Frontal cortex (tissue), 4 donors: Measurements from ENCODE around the gene AXIN1. TPM values are rescaled to one million over a fixed set of nuclear protein-coding genes. Genes with fewer than 3 reads are reported as not detected.
"Not testable (repeated sequence)": the region's sequence is repeated elsewhere in the genome, so short reads cannot be mapped to it uniquely, and the experiment has no call there.

ENCODE experiments used
- DNase-seq, 2 donors: peaks; one replicate each; pipeline ENCODE4 v3.0.0; 2012; ENCODE audit warnings: low spot score in 2 of 2
- FAIRE-seq: peaks from 2 replicates; lab custom pipeline; 2012; peaks lifted over from hg19 to GRCh38; lab: Jason Lieb, UNC
- total RNA-seq: library from RNA; depleted of rRNA; stranded (reverse); fragments of >200 nt; gene quantifications from one replicate; pipeline ENCODE4 v1.2.3, GENCODE V29; 2014
- donor health status: control.
- donor health status: control.
- donor health status: control.

Gene AXIN1, protein sequence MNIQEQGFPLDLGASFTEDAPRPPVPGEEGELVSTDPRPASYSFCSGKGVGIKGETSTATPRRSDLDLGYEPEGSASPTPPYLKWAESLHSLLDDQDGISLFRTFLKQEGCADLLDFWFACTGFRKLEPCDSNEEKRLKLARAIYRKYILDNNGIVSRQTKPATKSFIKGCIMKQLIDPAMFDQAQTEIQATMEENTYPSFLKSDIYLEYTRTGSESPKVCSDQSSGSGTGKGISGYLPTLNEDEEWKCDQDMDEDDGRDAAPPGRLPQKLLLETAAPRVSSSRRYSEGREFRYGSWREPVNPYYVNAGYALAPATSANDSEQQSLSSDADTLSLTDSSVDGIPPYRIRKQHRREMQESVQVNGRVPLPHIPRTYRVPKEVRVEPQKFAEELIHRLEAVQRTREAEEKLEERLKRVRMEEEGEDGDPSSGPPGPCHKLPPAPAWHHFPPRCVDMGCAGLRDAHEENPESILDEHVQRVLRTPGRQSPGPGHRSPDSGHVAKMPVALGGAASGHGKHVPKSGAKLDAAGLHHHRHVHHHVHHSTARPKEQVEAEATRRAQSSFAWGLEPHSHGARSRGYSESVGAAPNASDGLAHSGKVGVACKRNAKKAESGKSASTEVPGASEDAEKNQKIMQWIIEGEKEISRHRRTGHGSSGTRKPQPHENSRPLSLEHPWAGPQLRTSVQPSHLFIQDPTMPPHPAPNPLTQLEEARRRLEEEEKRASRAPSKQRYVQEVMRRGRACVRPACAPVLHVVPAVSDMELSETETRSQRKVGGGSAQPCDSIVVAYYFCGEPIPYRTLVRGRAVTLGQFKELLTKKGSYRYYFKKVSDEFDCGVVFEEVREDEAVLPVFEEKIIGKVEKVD
- 24.5 TPM for total RNA-seq

DNA sequence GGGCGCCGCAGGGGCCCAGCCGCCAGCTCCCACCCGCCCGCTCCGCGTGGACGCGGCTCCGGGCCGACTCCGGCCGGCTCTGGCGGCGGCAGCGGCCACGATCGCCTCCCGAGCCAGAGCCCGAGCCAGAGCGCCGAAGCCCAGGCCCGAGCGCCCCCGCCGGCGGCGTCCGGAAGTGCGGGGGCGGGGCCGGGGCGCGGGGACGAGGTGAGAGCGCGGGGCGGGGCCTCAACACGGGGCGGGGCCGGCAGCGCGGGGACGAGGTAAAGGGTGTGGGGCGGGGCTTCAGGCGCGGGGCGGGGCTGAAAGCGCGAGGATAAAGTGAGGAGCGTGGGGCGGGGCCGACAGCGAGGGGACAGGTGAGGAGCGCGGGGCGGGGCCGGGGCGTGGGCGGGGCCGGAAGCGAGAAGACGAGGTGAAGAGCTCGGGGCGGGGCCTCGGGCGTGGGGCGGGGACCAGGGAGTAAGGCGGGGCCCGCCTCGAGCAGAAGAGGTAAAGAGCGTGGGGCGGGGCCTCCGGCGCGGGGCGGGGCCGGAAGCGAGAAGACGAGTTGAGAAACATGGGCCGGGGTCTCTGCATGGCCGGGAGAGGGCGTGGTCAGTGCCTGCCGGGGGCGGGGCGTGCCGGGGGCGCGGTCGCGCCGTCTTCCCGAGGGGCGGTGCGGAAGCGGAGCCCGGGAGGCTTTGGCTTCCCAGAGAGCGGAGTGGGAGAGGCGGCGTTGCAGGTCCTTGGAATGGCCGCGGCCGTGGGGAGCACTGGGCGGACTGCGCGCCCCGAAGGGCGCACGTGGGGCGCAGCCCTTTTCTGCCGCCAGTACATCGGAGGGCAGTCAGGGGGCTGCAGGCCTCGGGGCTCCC is at the start of gene AXIN1:
AXIN1 (minus strand) TSS at position 177 of the 857 bp plus-strand sequence. CDS start 5,698 bp downstream, outside the sequence.
- FAIRE-seq (no peak), DNase-seq (peak; percentile 93 to 94)

DNA sequence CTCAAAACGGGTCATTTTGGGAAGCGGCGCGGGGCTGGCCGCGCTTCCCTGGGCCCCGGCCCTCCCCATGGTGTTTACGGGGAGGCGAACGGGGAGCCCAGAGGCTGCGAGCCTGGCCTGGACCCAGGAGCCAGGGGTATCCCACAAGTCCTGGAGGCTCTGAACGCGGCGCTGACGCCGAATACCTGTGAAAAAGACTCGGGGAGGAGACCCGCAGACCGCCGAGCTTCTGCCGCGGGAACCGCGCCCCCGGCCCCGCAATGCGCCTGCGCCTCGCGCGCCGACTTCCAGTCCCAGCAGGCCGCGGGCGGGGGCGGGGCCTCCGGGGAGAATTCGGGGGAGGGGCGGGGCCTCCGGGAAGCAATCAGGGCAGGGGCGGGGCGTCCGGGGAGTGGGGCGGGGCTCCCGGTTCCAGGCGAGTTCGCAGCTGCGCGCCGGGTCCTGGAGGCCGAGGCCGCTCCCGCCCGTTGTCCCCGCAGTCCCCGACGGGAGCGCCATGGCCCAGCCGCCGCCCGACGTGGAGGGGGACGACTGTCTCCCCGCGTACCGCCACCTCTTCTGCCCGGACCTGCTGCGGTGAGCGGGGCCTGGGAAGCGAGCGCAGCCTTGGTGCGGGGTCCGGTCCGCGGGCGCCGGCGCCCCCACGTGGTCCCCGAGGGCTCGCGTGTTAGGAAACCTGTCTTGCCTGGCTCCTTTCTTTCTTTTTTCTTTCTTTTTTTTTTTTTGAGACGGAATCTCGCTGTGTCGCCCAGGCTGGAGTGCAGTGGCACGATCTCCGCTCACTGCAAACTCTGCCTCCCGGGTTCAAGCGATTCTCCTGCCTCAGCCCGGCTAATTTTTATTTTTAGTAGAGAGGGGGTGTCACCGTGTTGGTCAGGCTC is 49.2 kb upstream of the AXIN1 start, which contains the start of gene DECR2:
DECR2 (plus strand) TSS at position 418 of the 881 bp plus-strand sequence; CDS start at position 497, 79 bp downstream.
- FAIRE-seq, result no peak
- peak; percentile 99 to 100 for DNase-seq

DNA sequence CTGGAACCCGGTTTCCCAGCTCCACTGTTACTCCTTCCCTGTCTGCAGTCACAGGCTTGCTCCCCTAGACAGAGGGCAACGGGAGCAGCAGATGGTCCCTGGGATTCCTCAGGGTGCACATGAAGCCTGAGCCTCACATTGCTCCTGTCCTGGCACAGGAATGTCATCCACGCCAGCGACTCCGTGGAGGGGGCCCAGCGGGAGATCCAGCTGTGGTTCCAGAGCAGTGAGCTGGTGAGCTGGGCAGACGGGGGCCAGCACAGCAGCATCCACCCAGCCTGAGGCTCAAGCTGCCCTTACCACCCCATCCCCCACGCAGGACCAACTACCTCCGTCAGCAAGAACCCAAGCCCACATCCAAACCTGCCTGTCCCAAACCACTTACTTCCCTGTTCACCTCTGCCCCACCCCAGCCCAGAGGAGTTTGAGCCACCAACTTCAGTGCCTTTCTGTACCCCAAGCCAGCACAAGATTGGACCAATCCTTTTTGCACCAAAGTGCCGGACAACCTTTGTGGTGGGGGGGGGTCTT is 47.6 kb upstream of the AXIN1 start:
- DNase-seq (no peak), FAIRE-seq (no peak)

DNA sequence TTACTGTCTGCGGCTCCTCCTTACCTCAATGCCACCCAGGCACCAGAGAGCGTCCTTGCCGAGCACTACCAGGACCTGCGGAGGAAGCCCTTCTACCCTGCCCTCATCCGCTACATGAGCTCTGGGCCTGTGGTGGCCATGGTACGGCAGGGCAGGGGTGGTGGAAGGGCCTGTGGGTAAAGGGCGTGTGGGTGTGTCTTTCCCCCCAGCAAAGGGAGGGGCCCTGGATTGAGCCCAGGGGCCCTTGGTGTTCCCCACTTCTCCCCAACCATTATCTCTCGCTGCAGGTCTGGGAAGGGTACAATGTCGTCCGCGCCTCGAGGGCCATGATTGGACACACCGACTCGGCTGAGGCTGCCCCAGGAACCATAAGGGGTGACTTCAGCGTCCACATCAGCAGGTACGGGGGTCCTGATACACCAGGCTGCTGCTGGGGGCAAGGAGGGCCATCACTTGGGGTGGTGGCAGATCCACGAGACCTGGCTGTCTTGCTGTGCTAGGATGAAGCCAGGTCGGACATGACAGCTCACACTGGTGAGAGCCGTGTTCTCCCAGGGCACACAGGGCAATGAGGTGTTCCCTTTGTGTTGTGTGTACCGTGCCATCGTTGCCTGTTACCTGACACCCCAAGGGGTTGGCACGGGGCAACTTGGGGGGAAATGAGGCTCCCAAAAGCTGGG is 47.0 kb upstream of the AXIN1 start:
- no peak for DNase-seq
- no peak for FAIRE-seq

DNA sequence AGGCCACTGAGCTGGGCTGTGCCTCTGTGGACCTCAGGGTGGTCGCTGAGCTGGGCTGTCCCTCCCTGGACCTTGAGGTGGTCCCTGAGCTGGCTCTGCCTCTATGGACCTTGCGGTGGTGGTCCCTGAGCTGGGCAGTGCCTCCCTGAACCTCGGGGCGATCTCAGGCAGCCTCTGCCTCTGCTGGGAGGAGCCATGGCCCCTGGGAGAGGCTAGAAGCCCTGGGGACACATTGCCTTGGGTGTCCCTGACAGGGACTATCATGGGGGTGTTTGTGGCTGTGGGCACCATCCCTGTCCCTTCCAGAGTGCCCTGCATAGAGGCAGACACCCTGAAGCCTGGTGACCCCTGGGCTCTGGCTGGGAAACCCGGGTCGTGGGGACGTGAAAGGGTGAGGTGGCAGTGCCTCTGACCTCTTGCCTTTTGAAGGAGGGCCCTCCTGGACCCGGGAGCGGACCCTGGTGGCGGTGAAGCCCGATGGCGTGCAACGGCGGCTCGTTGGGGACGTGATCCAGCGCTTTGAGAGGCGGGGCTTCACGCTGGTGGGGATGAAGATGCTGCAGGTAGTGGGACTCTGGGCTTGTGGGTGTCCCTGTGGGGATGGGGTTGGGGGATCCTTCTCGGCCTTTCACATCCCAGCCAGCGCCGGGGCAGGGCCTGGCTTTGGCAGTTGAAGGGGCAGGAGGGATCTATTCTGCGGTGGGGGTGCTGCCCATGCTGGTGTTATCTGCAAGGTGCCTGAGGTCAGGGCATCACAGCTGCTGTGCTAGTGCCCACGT is 46.2 kb upstream of the AXIN1 start:
- FAIRE-seq (no peak), DNase-seq (no peak)

DNA sequence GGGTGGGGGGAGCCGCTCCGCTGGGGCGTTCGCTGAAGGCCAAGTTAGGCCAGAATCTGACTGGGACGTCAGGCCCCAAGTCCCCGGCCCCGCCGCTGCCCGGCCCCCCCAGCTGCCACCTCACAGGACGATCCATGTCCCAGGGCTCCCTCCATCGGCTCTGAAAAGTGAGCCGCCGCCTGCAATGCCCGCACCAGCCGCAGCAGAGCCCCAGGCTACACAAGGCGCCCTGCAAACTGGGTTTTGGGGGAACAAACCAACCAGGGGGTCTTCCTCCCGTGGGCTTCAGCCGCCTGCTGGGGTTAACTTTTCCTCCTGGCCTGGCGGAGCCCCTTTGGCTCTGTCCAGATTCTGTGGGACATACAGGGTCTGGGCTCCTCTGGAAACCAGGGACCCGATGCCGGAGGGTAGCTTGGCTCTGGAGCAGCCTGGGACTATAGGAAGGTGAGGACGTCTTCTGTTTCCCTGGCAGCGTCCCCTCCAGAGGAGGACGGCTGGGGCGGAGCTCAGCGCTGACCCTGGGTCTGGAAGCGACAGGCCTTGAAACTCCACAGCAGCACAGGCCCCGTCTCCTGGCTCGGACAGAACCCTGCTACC is 45.3 kb upstream of the AXIN1 start:
- DNase-seq (peak; percentile 72 to 79), FAIRE-seq (no peak)

DNA sequence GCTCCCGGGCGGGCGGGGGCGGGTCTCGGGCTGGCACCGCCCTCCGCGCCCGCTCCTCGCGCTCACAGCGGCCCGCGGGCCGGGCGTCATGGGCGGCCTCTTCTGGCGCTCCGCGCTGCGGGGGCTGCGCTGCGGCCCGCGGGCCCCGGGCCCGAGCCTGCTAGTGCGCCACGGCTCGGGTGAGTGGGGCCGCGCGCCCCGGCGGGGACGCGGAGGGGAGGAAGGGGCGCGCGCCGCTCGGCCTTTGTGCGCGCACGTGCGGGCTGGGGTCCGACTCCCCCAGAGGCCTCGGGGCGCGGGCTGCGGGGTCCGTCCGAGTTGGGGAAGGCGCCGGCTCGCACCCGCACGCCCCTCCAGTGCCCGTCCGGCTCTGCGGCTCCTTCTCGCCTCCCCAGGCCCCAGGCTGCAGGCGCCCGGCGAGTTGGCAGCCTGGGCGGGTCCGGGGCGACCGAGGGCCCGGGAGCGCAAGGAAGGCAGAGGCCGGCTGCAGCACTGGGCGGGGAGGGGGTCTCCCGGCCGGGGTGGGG is 44.7 kb upstream of the AXIN1 start, which contains the start of gene NME4:
NME4 (plus strand) TSS at position 65 of the 527 bp plus-strand sequence; CDS start at position 89, 24 bp downstream.
- DNase-seq (peak; percentile 66 to 71), FAIRE-seq (no peak)

DNA sequence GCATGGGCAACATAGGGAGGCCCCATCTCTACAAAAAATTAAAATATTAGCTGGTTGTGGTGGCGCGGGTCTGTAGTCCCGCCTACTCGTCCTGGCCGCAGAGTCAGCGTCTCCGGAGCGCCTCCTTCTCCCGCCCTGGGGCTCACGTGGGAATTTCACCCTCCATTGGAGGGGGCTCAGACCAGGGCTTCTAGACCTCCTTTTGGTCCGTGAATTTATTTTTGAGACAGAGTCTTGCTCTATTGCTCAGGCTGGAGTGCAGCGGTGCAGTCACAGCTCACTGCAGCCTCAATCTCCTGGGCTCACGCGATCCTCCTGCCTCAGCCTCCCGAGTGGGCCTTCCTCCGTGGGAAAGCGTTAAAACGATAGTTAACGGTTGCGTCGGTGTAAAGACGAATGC is 44.1 kb upstream of the AXIN1 start:
- no peak for FAIRE-seq
- peak in 1 of 2 donors; percentile 70 for DNase-seq

DNA sequence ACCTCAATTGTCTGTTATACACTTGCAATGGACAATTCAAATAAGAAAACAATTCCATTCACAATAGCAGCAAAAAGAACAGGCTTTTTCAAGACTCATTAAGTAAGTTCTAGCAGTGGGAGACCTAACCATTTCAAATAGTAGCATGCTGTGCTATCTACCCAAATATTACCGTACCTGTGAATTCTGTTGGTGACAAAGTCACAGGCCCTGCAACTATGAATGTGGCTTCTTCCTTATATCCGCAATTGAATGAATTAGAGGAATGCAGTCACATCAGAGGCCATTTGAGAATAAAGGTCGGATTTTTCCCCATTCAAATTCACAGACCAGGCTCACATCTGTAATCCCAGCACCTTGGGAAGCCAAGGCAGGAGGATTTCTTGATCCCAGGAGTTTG is 43.7 kb upstream of the AXIN1 start:
- FAIRE-seq, result no peak
- DNase-seq, result no peak

DNA sequence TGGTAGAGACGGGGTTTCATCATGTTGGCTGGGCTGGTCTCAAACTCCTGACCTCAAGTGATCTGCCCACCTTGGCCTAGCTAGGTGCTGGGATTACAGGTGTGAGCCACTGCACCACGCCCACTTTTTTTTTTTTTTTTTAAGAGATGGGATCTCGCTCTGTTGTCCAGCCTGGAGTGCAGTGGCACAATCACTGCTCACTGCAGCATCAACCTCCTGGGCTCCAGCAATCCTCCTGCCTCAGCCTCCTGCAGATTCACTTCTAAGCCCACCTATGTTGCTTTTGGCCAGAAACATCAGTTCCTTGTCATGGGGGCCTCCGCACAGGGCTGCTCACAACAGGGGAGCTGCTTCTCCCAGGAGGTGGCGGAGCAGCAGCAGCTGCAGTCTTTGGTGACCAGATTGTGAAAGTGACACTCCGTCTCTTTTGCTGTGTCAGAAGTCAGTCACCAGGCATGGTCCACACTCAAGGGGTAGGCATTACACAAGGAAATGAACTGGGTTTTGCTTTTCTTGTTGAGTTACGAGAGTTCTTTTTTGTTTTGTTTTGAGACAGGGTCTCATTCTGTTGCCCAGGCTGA is 40.0 kb upstream of the AXIN1 start:
- no peak for DNase-seq
- FAIRE-seq, result no peak

DNA sequence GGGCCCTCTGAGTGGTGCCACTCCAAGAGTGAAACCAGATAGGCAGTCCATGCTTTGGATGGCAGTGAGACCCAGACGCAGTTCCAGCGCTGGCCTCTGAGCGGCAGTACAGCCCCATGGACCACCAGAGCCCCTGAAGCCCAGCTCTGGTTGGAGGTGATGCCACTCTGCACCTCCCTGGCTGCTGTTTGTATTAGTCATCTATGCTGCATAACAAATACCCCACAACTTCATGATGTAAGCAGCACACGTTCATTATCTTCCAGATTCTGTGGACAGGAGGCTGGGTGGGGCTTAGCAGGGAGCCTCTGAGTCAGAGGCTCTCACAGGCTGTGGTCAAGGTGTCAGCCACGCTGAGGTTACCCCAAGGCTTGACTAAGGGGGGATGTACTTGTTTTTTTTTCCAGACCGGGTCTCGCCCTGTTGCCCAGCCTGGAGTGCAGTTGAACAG is 39.4 kb upstream of the AXIN1 start:
- peak in 1 of 2 donors; percentile 61 for DNase-seq
- no peak for FAIRE-seq

DNA sequence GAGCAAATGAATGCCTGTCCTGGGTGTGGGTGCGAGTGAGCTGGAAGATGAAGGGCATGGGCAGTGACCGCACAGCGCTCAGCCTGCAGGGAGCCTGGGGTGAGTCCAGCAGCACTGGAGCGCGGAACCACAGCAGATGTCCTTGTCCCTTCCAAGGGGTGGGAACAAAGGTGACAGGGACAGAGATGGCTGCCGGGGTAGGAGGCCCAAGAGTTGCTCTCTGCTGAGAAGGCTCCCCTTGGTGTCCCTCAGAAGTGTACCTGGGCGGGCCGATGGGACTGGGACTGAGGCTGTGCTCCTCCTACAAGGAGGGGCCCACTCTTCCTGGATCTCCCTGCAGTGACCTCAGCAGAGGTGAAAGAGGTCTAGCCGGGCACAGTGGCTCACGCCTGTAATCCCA is 36.8 kb upstream of the AXIN1 start:
- DNase-seq (no peak), FAIRE-seq (no peak)

DNA sequence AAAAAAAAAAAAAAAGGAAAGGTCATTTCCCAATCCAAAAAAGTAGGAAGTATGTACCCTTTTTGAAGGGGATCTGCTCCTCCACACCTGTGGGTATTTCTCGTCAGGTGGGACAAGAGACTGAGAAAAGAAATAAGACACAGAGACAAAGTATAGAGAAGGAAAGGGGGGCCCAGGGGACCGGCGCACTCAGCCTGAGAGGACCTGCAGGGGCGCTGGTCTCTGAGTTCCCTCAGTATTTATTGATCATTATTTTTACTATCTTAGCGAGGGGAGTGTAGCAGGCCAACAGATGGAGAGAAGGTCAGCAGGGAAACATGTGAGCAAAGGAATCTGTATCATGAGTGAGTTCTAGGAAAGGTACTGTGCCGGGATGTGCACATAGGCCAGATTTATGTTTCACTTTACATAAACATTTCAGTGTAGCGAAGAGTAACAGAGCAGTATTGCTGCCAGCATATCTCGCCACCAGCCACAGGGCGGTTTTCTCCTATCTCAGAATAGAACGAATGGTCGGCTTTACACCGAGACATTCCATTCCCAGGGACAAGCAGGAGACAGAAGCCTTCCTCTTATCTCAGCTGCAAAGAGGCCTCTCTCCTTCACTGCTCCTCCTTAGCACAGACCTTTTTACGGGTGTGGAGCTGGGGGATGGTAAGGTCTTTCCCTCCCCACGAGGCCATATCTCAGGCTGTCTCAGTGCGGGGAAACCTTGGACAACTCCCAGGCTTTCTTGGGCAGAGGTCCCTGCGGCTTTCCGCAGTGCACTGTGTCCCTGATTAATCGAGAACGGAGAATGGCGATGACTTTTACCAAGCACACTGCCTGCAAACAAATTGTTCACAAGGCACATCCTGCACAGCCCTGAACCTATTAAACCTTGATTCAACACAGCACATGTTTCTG is 35.5 kb upstream of the AXIN1 start:
- FAIRE-seq, result not testable (repeated sequence)

DNA sequence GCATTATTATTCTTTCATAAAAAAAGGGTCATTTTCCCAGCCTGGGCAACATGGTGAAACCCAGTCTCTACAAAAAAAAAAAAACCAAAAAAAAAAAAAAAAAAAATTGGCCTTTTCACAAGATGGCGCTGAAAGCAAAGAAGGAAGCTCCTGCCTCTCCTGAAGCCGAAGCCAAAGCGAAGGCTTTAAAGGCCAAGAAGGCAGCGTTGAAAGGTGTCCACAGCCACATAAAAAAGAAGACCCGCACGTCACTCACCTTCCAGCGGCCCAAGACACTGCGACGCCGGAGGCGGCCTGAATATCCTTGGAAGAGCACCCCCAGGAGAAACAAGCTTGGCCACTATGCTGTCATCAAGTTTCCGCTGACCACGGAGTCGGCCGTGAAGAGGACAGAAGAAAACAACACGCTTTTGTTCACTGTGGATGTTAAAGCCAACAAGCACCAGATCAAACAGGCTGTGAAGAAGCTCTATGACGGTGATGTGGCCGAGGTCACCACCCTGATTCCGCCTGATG is 34.2 kb upstream of the AXIN1 start:
- no peak for DNase-seq
- no peak for FAIRE-seq

More for the DNA sequence above, 35.5 kb upstream of the AXIN1 start:
- DNase-seq, result not testable (repeated sequence)
